Endothelial cell (in vitro differentiated cells): ENCODE data around the gene DNAH8. TPM values are rescaled to one million over a fixed set of nuclear protein-coding genes. Genes with fewer than 3 reads are reported as not detected.

Source experiments
- DNase-seq: peaks from one replicate; pipeline ENCODE4 v3.0.0; 2021; ENCODE audit warnings: low spot score
- H3K27ac Mint-ChIP-seq: one replicate; pipeline ENCODE4 v1.8.0; 2021; ENCODE audit warnings: mixed read lengths, inconsistent platforms; ENCODE audit not compliant: unreplicated experiment
- H3K27me3 Mint-ChIP-seq: one replicate; pipeline ENCODE4 v1.8.0; 2021; ENCODE audit warnings: mild to moderate bottlenecking, moderate library complexity, mixed read lengths, inconsistent platforms; ENCODE audit not compliant: unreplicated experiment
- H3K36me3 Mint-ChIP-seq: one replicate; pipeline ENCODE4 v1.8.0; 2021; ENCODE audit warnings: mild to moderate bottlenecking, low read depth, mixed read lengths, inconsistent platforms; ENCODE audit not compliant: unreplicated experiment
- H3K4me1 Mint-ChIP-seq: one replicate; pipeline ENCODE4 v1.8.0; 2021; ENCODE audit warnings: mild to moderate bottlenecking, mixed read lengths, inconsistent platforms; ENCODE audit not compliant: unreplicated experiment
- H3K4me3 Mint-ChIP-seq: one replicate; pipeline ENCODE4 v1.8.0; 2021; ENCODE audit warnings: mild to moderate bottlenecking, mixed read lengths, inconsistent platforms; ENCODE audit not compliant: unreplicated experiment
- H3K9me3 Mint-ChIP-seq: one replicate; pipeline ENCODE4 v1.8.0; 2021; ENCODE audit warnings: mixed read lengths, inconsistent platforms; ENCODE audit not compliant: unreplicated experiment
- CTCF ChIP-seq: fragments of 200-600 bp; sonication (generic); IDR thresholded peaks from one replicate; pipeline ENCODE4 v1.5.0; 2021; ENCODE audit warnings: antibody characterized with exemption; ENCODE audit not compliant: unreplicated experiment
- total RNA-seq: library from RNA; stranded (reverse); fragmentation: NEBNext Ultra II Directional; extraction: Animal tissue kit (Norgen Biotek cat#: 25700); gene quantifications from one replicate; pipeline ENCODE4 v1.2.1, GENCODE V29; 2021; ENCODE audit not compliant: unreplicated experiment

The DNAH8 gene
- total RNA-seq, 1 donor from 2014 or later, result 0.05 TPM

DNA sequence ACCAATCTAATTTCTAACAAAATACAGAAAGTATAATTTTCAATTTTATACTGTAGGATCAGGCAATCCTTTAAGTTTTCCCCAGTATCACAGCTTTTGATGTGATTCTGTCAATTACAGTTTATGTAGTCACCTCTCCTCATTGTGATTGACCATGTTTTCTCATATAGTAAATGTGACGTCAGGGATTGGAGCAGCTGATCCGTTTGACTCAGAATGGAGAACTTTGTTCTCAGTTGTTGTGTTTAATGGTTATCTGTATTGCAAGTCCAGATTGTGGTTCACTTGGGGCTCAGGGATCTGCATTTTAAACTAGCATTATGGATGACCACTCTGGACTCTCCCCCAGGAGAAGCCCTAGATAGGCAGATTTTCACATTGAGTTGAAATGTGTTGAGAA is 90.6 kb downstream of the DNAH8 start:
- H3K9me3 Mint-ChIP-seq, result no peaks in the 10 kb centered on the region
- H3K4me3 Mint-ChIP-seq, result no peak overlapping the region
- H3K36me3 Mint-ChIP-seq, result no peaks in the 10 kb centered on the region
- DNase-seq, result no peak
- no peak for TF ChIP-seq CTCF
- H3K4me1 Mint-ChIP-seq, result no peaks in the 10 kb centered on the region
- H3K27ac Mint-ChIP-seq, result no peak overlapping the region
- H3K27me3 Mint-ChIP-seq, result peaks cover 3% of the 10 kb centered on the region

GRCh38 chr6:38806271-38806670 is 91.2 kb downstream of the DNAH8 start:
- H3K4me3 Mint-ChIP-seq, result no peak overlapping the region
- no peak overlapping the region for H3K27ac Mint-ChIP-seq
- H3K4me1 Mint-ChIP-seq, result no peaks in the 10 kb centered on the region
- peaks cover 3% of the 10 kb centered on the region for H3K27me3 Mint-ChIP-seq
- no peaks in the 10 kb centered on the region for H3K9me3 Mint-ChIP-seq
- no peak for DNase-seq
- H3K36me3 Mint-ChIP-seq, result no peaks in the 10 kb centered on the region
- no peak for TF ChIP-seq CTCF

DNA sequence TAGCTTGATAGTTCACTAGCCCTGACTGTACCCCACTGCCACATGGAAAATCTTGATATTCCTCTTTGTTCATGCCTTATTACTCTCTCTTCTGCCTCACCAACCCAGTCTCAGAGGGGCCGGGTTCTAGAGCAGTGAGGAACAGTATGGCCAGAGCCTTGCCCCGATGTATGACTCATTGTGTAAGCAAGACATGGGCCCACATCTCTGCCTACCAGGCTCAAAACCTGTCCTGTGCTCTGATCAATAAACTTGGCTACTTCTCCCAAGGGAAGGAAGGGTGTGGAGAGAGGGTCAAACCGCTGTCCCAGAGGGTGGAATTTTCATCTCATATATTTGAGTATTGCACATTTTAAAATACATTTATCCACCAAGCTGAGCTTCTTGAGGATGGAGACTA is 91.7 kb downstream of the DNAH8 start:
- Mint-ChIP-seq H3K36me3 (no peaks in the 10 kb centered on the region), H3K9me3 (no peaks in the 10 kb centered on the region), H3K27ac (no peak overlapping the region), H3K4me1 (no peaks in the 10 kb centered on the region), H3K4me3 (no peak overlapping the region), H3K27me3 (peaks cover 3% of the 10 kb centered on the region)
- TF ChIP-seq CTCF, result no peak
- no peak for DNase-seq

- no peak overlapping the region for H3K27ac Mint-ChIP-seq
- H3K4me3 Mint-ChIP-seq, result no peak overlapping the region
- H3K4me1 Mint-ChIP-seq, result no peaks in the 10 kb centered on the region
- H3K36me3 Mint-ChIP-seq, result no peaks in the 10 kb centered on the region
- TF ChIP-seq CTCF, result no peak
- peaks cover 4% of the 10 kb centered on the region for H3K27me3 Mint-ChIP-seq
- no peaks in the 10 kb centered on the region for H3K9me3 Mint-ChIP-seq
- DNase-seq, result no peak
Observed at GRCh38 chr6:38808039-38808438, 92.9 kb downstream of the DNAH8 start.

DNA sequence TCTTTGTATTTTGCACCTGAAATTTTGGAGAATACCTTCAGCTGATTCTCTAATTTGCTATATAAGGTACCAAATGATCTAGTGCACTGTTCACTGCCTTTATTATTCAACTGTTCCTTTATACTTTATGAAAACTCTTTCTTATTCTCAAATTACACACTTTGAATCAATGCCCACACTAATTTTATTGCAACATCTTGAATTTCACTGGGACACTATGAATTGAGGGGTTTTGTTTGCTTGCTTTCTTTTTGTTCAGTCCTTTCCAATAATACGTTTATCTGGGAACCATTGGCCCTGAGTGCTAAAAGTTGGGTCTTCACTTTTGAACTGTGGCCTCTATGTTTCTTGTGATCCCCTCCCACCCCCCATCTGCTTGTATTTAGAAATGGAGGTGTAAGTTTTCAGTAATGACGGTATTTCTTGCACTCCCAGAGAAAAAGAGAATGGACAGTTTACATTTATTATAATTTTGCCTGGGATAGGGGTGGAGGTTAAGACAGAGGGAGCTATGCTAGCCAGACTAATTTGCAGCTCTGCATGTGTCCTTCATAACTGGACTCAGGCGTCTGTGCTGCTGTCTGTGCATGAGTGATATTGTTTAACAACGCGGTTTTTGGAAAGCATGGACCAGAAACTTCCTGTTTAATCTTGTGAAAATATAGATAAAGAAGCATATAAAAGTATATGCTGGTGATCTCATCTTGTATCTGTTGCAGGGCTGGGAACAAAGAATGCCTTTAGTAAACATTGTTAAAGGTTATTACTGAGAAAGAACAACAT is 98.1 kb downstream of the DNAH8 start:
- Mint-ChIP-seq H3K4me1 (no peaks in the 10 kb centered on the region), H3K36me3 (no peaks in the 10 kb centered on the region), H3K9me3 (no peaks in the 10 kb centered on the region), H3K27ac (no peak overlapping the region), H3K27me3 (peaks cover 4% of the 10 kb centered on the region), H3K4me3 (no peak overlapping the region)
- DNase-seq, result no peak
- no peak for TF ChIP-seq CTCF
